H1 (cell line): ENCODE measurements around the gene ALG5. TPM values are rescaled to one million over a fixed set of nuclear protein-coding genes. Genes with fewer than 3 reads are reported as not detected.

ENCODE experiments used
- CTCF ChIA-PET: fragments of 300-600 bp; sonication (Branson Sonifier 250); formaldehyde crosslinking; loops from one replicate; lab custom pipeline; 2021; ENCODE audit not compliant: partially characterized antibody; lab: Charles Lee
- POLR2A ChIA-PET: fragments of 300-600 bp; sonication (Branson Sonifier 250); formaldehyde crosslinking; loops from one replicate; lab custom pipeline; 2021; ENCODE audit warnings: inconsistent platforms; ENCODE audit not compliant: partially characterized antibody; lab: Charles Lee
- DNase-seq, 2 experiments: peaks; one replicate each; pipeline versions ENCODE4 v3.0.0 to v3.0.0-alpha.2; 2010 to 2022; ENCODE audit warnings: low spot score in 2 of 2, low read depth in 1 of 2, mixed read lengths in 1 of 2
- FAIRE-seq: peaks from 2 replicates; lab custom pipeline; 2011; peaks lifted over from hg19 to GRCh38; lab: Jason Lieb, UNC
- H2AFZ ChIP-seq: 2 replicates; pipeline ENCODE4 v1.8.1; 2012; ENCODE audit warnings: low read length, inconsistent platforms
- H2AK5ac ChIP-seq: 2 replicates; pipeline ENCODE4 v1.6.1; 2013; ENCODE audit warnings: low read depth, low read length
- H2BK120ac ChIP-seq: replicated peaks from 2 replicates; pipeline ENCODE3; 2013; ENCODE audit warnings: low read depth, low read length, inconsistent platforms
- H2BK12ac ChIP-seq: 2 replicates; pipeline ENCODE4 v1.6.1; 2013; ENCODE audit warnings: low read depth, low read length
- H2BK15ac ChIP-seq: 2 replicates; pipeline ENCODE4 v1.6.1; 2013; ENCODE audit warnings: low read length
- H2BK20ac ChIP-seq: 2 replicates; pipeline ENCODE4 v1.6.1; 2013; ENCODE audit warnings: low read length
- H2BK5ac ChIP-seq: 2 replicates; pipeline ENCODE4 v1.6.1; 2013; ENCODE audit warnings: low read depth, low read length
- H3K14ac ChIP-seq: 2 replicates; pipeline ENCODE4 v1.6.1; 2013; ENCODE audit warnings: inconsistent platforms; ENCODE audit not compliant: insufficient read length
- H3K18ac ChIP-seq: 2 replicates; pipeline ENCODE4 v1.6.1; 2013; ENCODE audit warnings: low read length; ENCODE audit errors: extremely low read depth
- H3K23ac ChIP-seq: 2 replicates; pipeline ENCODE4 v1.6.1; 2013; ENCODE audit warnings: inconsistent platforms; ENCODE audit not compliant: insufficient read length
- H3K23me2 ChIP-seq: 2 replicates; pipeline ENCODE4 v1.6.1; 2013; ENCODE audit warnings: low read depth, low read length
- H3K27ac ChIP-seq: 2 replicates; pipeline ENCODE4 v1.6.1; 2011; ENCODE audit warnings: low read depth, low read length, inconsistent platforms
- H3K27me3 ChIP-seq, 4 experiments: replicated peaks in 1 of 4; 1 replicate in 1 of 4; 2 replicates in 3 of 4; pipeline versions ENCODE4 v1.6.1 to v1.8.1; 2011 to 2013; ENCODE audit warnings: low read length in 3 of 4, mild to moderate bottlenecking in 3 of 4, inconsistent platforms in 2 of 4, mixed read lengths in 2 of 4, moderate library complexity in 1 of 4; ENCODE audit not compliant: control insufficient read depth in 3 of 4, insufficient read depth in 3 of 4; ENCODE audit errors: extremely low read depth in 1 of 4
- H3K36me3 ChIP-seq, 4 experiments: 2 replicates each; pipeline versions ENCODE4 v1.6.1 to v1.8.1; 2011 to 2013; ENCODE audit warnings: mild to moderate bottlenecking in 4 of 4, low read length in 3 of 4, moderate library complexity in 2 of 4, control low read depth in 1 of 4, inconsistent platforms in 1 of 4; ENCODE audit not compliant: insufficient read depth in 4 of 4, control insufficient read depth in 2 of 4
- H3K4ac ChIP-seq: replicated peaks from 2 replicates; pipeline ENCODE3; 2013; ENCODE audit warnings: low read length, low read depth, mixed read lengths, inconsistent platforms; ENCODE audit not compliant: insufficient read length
- H3K4me1 ChIP-seq, 4 experiments: replicated peaks in 1 of 4; 1 replicate in 1 of 4; 2 replicates in 3 of 4; pipeline versions ENCODE4 v1.6.1 to v1.8.1; 2011 to 2013; ENCODE audit warnings: low read length in 3 of 4, inconsistent platforms in 2 of 4, mixed read lengths in 1 of 4; ENCODE audit not compliant: insufficient read depth in 4 of 4, control insufficient read depth in 3 of 4
- H3K4me2 ChIP-seq, 2 experiments: 2 replicates each; pipeline versions ENCODE4 v1.6.1 to v1.8.1; 2011 to 2013; ENCODE audit warnings: low read depth in 2 of 2, low read length in 2 of 2, control low read depth in 1 of 2, inconsistent platforms in 1 of 2, mild to moderate bottlenecking in 1 of 2; ENCODE audit not compliant: insufficient read depth in 1 of 2
- H3K4me3 ChIP-seq, 4 experiments: fragments of 200-600, 300-600 bp in 1 of 4; sonication (generic), shearing (Covaris generic), sonication (Bioruptor Twin) in 1 of 4; 2 replicates each; pipeline versions ENCODE4 v1.5.1 to v1.8.1; 2011 to 2016; ENCODE audit warnings: low read length in 4 of 4, low read depth in 3 of 4, control low read depth in 2 of 4, inconsistent platforms in 2 of 4, mild to moderate bottlenecking in 2 of 4, mixed read lengths in 1 of 4, moderate library complexity in 1 of 4; ENCODE audit not compliant: insufficient read depth in 2 of 4; ENCODE audit errors: extremely low read depth in 1 of 4
- H3K56ac ChIP-seq: replicated peaks from 2 replicates; pipeline ENCODE3; 2013; ENCODE audit warnings: low read depth, mild to moderate bottlenecking, mixed read lengths, low read length, inconsistent platforms; ENCODE audit not compliant: insufficient read length
- H3K79me1 ChIP-seq: 2 replicates; pipeline ENCODE4 v1.6.1; 2013; ENCODE audit warnings: low read depth, low read length, control low read depth
- H3K79me2 ChIP-seq, 2 experiments: 2 replicates each; pipeline versions ENCODE4 v1.6.1 to v1.8.1; 2012 to 2013; ENCODE audit warnings: low read length in 2 of 2, mild to moderate bottlenecking in 2 of 2, inconsistent platforms in 1 of 2; ENCODE audit not compliant: insufficient read depth in 2 of 2, control insufficient read depth in 1 of 2
- H3K9ac ChIP-seq, 4 experiments: replicated peaks in 1 of 4; 1 replicate in 1 of 4; 2 replicates in 3 of 4; pipeline versions ENCODE4 v1.6.1 to v1.8.1; 2011 to 2013; ENCODE audit warnings: low read depth in 3 of 4, low read length in 3 of 4, control low read depth in 2 of 4, mild to moderate bottlenecking in 2 of 4, moderate library complexity in 2 of 4, inconsistent platforms in 1 of 4; ENCODE audit errors: extremely low read depth in 1 of 4
- H3K9me3 ChIP-seq, 2 experiments: 2 replicates each; pipeline versions ENCODE4 v1.6.1 to v1.8.1; 2012 to 2013; ENCODE audit warnings: mild to moderate bottlenecking in 2 of 2, moderate library complexity in 2 of 2, control low read depth in 1 of 2, inconsistent platforms in 1 of 2, low read depth in 1 of 2, low read length in 1 of 2, mixed read lengths in 1 of 2; ENCODE audit not compliant: insufficient read depth in 2 of 2
- H4K20me1 ChIP-seq, 2 experiments: replicated peaks in 1 of 2; 2 replicates each; pipeline versions ENCODE3 to v1.8.1; 2011 to 2013; ENCODE audit warnings: inconsistent platforms in 2 of 2, low read length in 2 of 2, mild to moderate bottlenecking in 1 of 2; ENCODE audit not compliant: insufficient read depth in 2 of 2, control insufficient read depth in 1 of 2
- H4K5ac ChIP-seq: 2 replicates; pipeline ENCODE4 v1.6.1; 2013; ENCODE audit warnings: low read length, low read depth, mixed read lengths, inconsistent platforms; ENCODE audit not compliant: insufficient read length
- H4K8ac ChIP-seq: 2 replicates; pipeline ENCODE4 v1.8.0; 2013; ENCODE audit warnings: mild to moderate bottlenecking, moderate library complexity, low read length, inconsistent platforms; ENCODE audit not compliant: insufficient read depth; ENCODE audit errors: extremely low read depth
- H4K91ac ChIP-seq: replicated peaks from 2 replicates; pipeline ENCODE3; 2013; ENCODE audit warnings: low read length, mixed read lengths, inconsistent platforms; ENCODE audit not compliant: insufficient read length
- CREB1 ChIP-seq: IDR thresholded peaks from 2 replicates; pipeline ENCODE4 v1.6.1; 2012; ENCODE audit warnings: inconsistent platforms
- KDM1A ChIP-seq: fragments of 200-600, 300-600 bp; sonication (generic); IDR thresholded peaks from 2 replicates; pipeline ENCODE4 v1.7.1; 2016; ENCODE audit warnings: mild to moderate bottlenecking, low read length, borderline replicate concordance
- KDM4A ChIP-seq: IDR thresholded peaks from one replicate; pipeline ENCODE4 v1.7.1; 2012; ENCODE audit warnings: low read depth, mild to moderate bottlenecking, moderate library complexity, low read length, inconsistent platforms; ENCODE audit not compliant: severe bottlenecking
- MAX ChIP-seq: IDR thresholded peaks from 2 replicates; pipeline ENCODE4 v1.6.1; 2012; ENCODE audit warnings: inconsistent platforms
- PHF8 ChIP-seq: fragments of 200-600 bp; sonication (generic); conservative IDR thresholded peaks from 2 replicates; pipeline ENCODE4 v1.7.1; 2012; ENCODE audit warnings: low read depth, mild to moderate bottlenecking, inconsistent platforms, low read length, moderate library complexity
- SAP30 ChIP-seq: fragments of 300-600 bp; sonication (generic); IDR thresholded peaks from 2 replicates; pipeline ENCODE4 v1.7.1; 2012; ENCODE audit warnings: low read length, moderate library complexity, mild to moderate bottlenecking, inconsistent platforms; ENCODE audit not compliant: insufficient read depth, insufficient replicate concordance
- SP1 ChIP-seq: IDR thresholded peaks from 2 replicates; pipeline ENCODE4 v1.6.1; 2011; ENCODE audit warnings: low read depth, low read length
- SUZ12 ChIP-seq: fragments of 200-600 bp; sonication (generic); IDR thresholded peaks from 2 replicates; pipeline ENCODE4 v1.6.1; 2012; ENCODE audit warnings: mild to moderate bottlenecking, inconsistent platforms, low read length, moderate library complexity, mixed read lengths
- YY1 ChIP-seq: IDR thresholded peaks from 2 replicates; pipeline ENCODE4 v1.6.1; 2011; ENCODE audit warnings: low read depth, mild to moderate bottlenecking, low read length
- WGBS, 2 experiments: shearing (Covaris generic) in 1 of 2; methylation state at CpG; one replicate each; pipeline versions ENCODE4 v1.1.6 to v1.1.7; 2013 to 2015; ENCODE audit warnings: low lambda C conversion rate in 2 of 2, mixed read lengths in 2 of 2, inconsistent platforms in 1 of 2, low coverage in 1 of 2, missing lambda C conversion rate in 1 of 2; ENCODE audit not compliant: insufficient replicate concordance in 2 of 2, insufficient coverage in 1 of 2, insufficient read length in 1 of 2; ENCODE audit errors: extremely low coverage in 1 of 2, missing lambda C conversion rate in 1 of 2; 5-methylcytosine and 5-hydroxymethylcytosine counted together
- polyA plus RNA-seq, 7 experiments: library from polyadenylated mRNA; depleted of rRNA in 3 of 7; stranded (reverse) in 5 of 7; unstranded in 2 of 7; fragments of >200 nt in 5 of 7; fragments of 200-250 nt in 2 of 7; gene quantifications; 1 replicate in 5 of 7; 2 replicates in 1 of 7; 4 replicates in 1 of 7; pipeline versions ENCODE4 v1.2.1 to v1.2.3, GENCODE V29; 2011 to 2013; ENCODE audit warnings: missing spikeins in 2 of 7, mixed read lengths in 2 of 7
- total RNA-seq: library from RNA; stranded (reverse); fragmentation: NEBNext Ultra II Directional; extraction: Animal tissue kit (Norgen Biotek cat#: 25700); gene quantifications from 2 replicates; pipeline ENCODE4 v1.2.1, GENCODE V29; 2021

Gene ALG5
- total and polyA plus RNA-seq, 2 of the 8 experiments (the other 6 are each of a cell fraction or from before 2014, with no cell fraction given): 15.0 to 24.3 TPM

GRCh38 chr13:36950920-36951319 lies 48.2 kb downstream of the ALG5 start:
- no peak overlapping the region for H4K5ac ChIP-seq
- H3K4ac ChIP-seq: no peak overlapping the region
- no peak overlapping the region for H3K23ac ChIP-seq
- no peak overlapping the region for H4K91ac ChIP-seq
- CTCF ChIA-PET: no interaction called here
- H4K8ac ChIP-seq: no peak overlapping the region
- no peaks in the 10 kb centered on the region for H3K79me2 ChIP-seq
- no peak overlapping the region for H2BK5ac ChIP-seq
- H3K4me2 ChIP-seq: no peak overlapping the region
- no peak overlapping the region for H2AFZ ChIP-seq
- no peak overlapping the region for H2BK120ac ChIP-seq
- POLR2A ChIA-PET: interaction anchor here (1.5 kb wide), 1 partner anchor 10 kb away, joined by 3 read pairs; no protein-coding TSS in a partner anchor
- peak; percentile 52 for FAIRE-seq
- no peak for TF ChIP-seq KDM1A
- TF ChIP-seq MAX: no peak
- TF ChIP-seq SAP30: no peak
- no peak for TF ChIP-seq CREB1
- TF ChIP-seq KDM4A: no peak
- TF ChIP-seq SUZ12: no peak
- no peak for TF ChIP-seq SP1
- TF ChIP-seq YY1: no peak
- TF ChIP-seq PHF8: no peak
- peaks cover 0 to 21% (median 0%) of the 10 kb centered on the region in 4 experiments; a peak in 3 of 8 replicates for H3K36me3 ChIP-seq
- H2BK15ac ChIP-seq: no peak overlapping the region
- H3K23me2 ChIP-seq: no peaks in the 10 kb centered on the region
- H3K4me3 ChIP-seq: no peak overlapping the region
- no peaks in the 10 kb centered on the region for H4K20me1 ChIP-seq
- H3K9ac ChIP-seq: no peak overlapping the region
- no peak overlapping the region for H2AK5ac ChIP-seq
- 84% methylated on average over 2 of the region's 2 CpGs; no CpG with 5 or more reads in 1 of the 2 experiments for WGBS, 2 experiments
- H3K4me1 ChIP-seq: 0 out of 7 replicates have a peak, but pooled peaks cover 0 to 3% (median 0%) of the 10 kb centered on the region in 4 experiments
- H3K27ac ChIP-seq: no peak overlapping the region
- no peaks in the 10 kb centered on the region for H3K79me1 ChIP-seq
- H2BK20ac ChIP-seq: no peak overlapping the region
- DNase-seq: no peak
- no peaks in the 10 kb centered on the region for H3K9me3 ChIP-seq
- no peak overlapping the region for H3K56ac ChIP-seq
- H3K18ac ChIP-seq: no peak overlapping the region
- no peak overlapping the region for H2BK12ac ChIP-seq
- no peak overlapping the region for H3K14ac ChIP-seq
- no peaks in the 10 kb centered on the region for H3K27me3 ChIP-seq
